Coronary artery (tissue), 2 donors: ENCODE data around the gene GRB10.
A peak's percentile ranks its signal among the peaks of the same experiment; 100 is the strongest.
"Not testable (repeated sequence)": the region's sequence is repeated elsewhere in the genome, so short reads cannot be mapped to it uniquely, and the experiment has no call there.

Source experiments
- DNase-seq: peaks from one replicate; pipeline ENCODE4 v3.0.0-alpha.2; 2017; ENCODE audit warnings: low spot score
- H3K27ac ChIP-seq, 2 donors: fragments of 200-600 bp; sonication (generic); one replicate each; pipeline ENCODE4 v1.5.1; 2016 to 2019
- H3K4me3 ChIP-seq: fragments of 200-600 bp; sonication (generic); 2 replicates; pipeline ENCODE4 v1.5.1; 2016; ENCODE audit warnings: mild to moderate bottlenecking, moderate library complexity
- CTCF ChIP-seq: fragments of 200-600 bp; sonication (generic); IDR thresholded peaks from one replicate; pipeline ENCODE4 v1.5.1; 2019; ENCODE audit warnings: antibody characterized with exemption

Gene GRB10

GRCh38 chr7:50738932-50739331 lies 43.8 kb downstream of the GRB10 start:
- no peak overlapping the region for H3K27ac ChIP-seq
- no peak overlapping the region for H3K4me3 ChIP-seq
- DNase-seq = no peak
- no peak for TF ChIP-seq CTCF

- H3K4me3 ChIP-seq, DNase-seq, H3K27ac ChIP-seq: not testable (repeated sequence)
These were observed 46.9 kb downstream of the GRB10 start for GRCh38 chr7:50735836-50736235.

- no peak overlapping the region for H3K4me3 ChIP-seq
- TF ChIP-seq CTCF = no peak
- DNase-seq = no peak
- H3K27ac ChIP-seq = no peak overlapping the region
These were observed 47.4 kb downstream of the GRB10 start for GRCh38 chr7:50735333-50735732.

- no peak for DNase-seq
- H3K4me3 ChIP-seq = no peak overlapping the region
- H3K27ac ChIP-seq = no peak overlapping the region
- TF ChIP-seq CTCF = no peak
These were observed 48.5 kb downstream of the GRB10 start for GRCh38 chr7:50734246-50734645.

GRCh38 chr7:50733552-50733951 lies 49.1 kb downstream of the GRB10 start:
- no peak overlapping the region for H3K4me3 ChIP-seq
- DNase-seq = no peak
- TF ChIP-seq CTCF = no peak
- H3K27ac ChIP-seq = no peak overlapping the region

GRCh38 chr7:50731703-50732582 lies 50.8 kb downstream of the GRB10 start:
- Histone ChIP-seq H3K27ac (no peak overlapping the region), H3K4me3 (no peak overlapping the region)
- TF ChIP-seq CTCF = no peak
- DNase-seq = no peak

GRCh38 chr7:50730446-50731400 lies 52.0 kb downstream of the GRB10 start:
- no peak overlapping the region for H3K4me3 ChIP-seq
- H3K27ac ChIP-seq = peak overlapping the region in 1 of 2 donors; percentile 26
- no peak for TF ChIP-seq CTCF
- DNase-seq = no peak
